NCI-H1105 (cell line): ENCODE measurements around the gene PGM1.
A peak's percentile ranks its signal among the peaks of the same experiment; 100 is the strongest.

Experiments used
- DNase-seq: peaks from one replicate; lab custom pipeline; 2025; lab: John Stamatoyannopoulos, UW

The PGM1 gene

GRCh38 chr1:63701187-63701586, 108.0 kb downstream of the PGM1 start:
- peak; percentile 49 for DNase-seq

GRCh38 chr1:63703701-63704107, 110.5 kb downstream of the PGM1 start:
- peak; percentile 38 for DNase-seq

- no peak for DNase-seq
These were observed 111.2 kb downstream of the PGM1 start for GRCh38 chr1:63704443-63704842.

DNA sequence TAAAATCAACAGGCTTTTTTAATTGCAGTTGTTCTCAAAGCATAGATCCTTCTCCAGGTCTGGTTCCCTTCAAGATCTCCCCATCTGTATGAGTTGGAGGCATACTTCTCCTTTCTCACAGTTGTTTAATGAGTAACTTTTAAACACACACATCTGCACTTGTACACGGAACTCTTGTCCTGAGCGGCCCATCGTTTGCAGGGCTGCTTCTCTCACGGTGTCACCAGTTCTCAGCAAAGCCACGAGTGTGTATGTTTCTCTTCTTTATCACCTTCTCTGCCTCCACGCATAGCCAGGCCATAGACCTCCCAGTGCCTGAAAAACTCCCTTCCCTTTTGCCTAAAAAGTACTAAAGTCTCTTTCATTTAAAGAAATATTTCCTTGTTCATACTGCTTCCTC, 111.9 kb downstream of the PGM1 start:
- DNase-seq, result no peak

GRCh38 chr1:63709267-63709828, 116.1 kb downstream of the PGM1 start:
- no peak for DNase-seq
